WTC11 (cell line): ENCODE data around the gene TULP1. TPM values are rescaled to one million over a fixed set of nuclear protein-coding genes. Genes with fewer than 3 reads are reported as not detected.

Experiments
- ATAC-seq: fragments of 200-7000 bp; cut with Tn5 transposase; 2 replicates; pipeline ENCODE4 v1.10.0; 2021; ENCODE audit warnings: mild to moderate bottlenecking, moderate library complexity
- CTCF ChIA-PET: fragments of 300-600 bp; sonication (Branson Sonifier 250); formaldehyde crosslinking; loops from one replicate; lab custom pipeline; 2021; ENCODE audit warnings: antibody characterized with exemption; lab: Charles Lee
- POLR2A ChIA-PET: fragments of 350-600 bp; sonication (Branson Sonifier 250); formaldehyde crosslinking; loops from one replicate; lab custom pipeline; 2021; ENCODE audit warnings: antibody characterized with exemption; lab: Charles Lee
- DNase-seq: peaks from one replicate; pipeline ENCODE4 v3.0.0; 2021; ENCODE audit warnings: low spot score
- H3K27ac Mint-ChIP-seq: 2 replicates; pipeline ENCODE4 v1.8.0; 2021; ENCODE audit warnings: mixed read lengths
- H3K27me3 Mint-ChIP-seq: 2 replicates; pipeline ENCODE4 v1.8.0; 2021; ENCODE audit warnings: low read depth, mild to moderate bottlenecking, moderate library complexity, mixed read lengths
- H3K36me3 Mint-ChIP-seq: 2 replicates; pipeline ENCODE4 v1.8.0; 2021; ENCODE audit warnings: mixed read lengths
- H3K4me1 Mint-ChIP-seq: 2 replicates; pipeline ENCODE4 v1.8.0; 2022; ENCODE audit warnings: mixed read lengths
- H3K4me3 Mint-ChIP-seq: 2 replicates; pipeline ENCODE4 v1.8.0; 2021; ENCODE audit warnings: mild to moderate bottlenecking, moderate library complexity, mixed read lengths
- H3K9me3 Mint-ChIP-seq: 2 replicates; pipeline ENCODE4 v1.8.0; 2021; ENCODE audit warnings: mixed read lengths
- AR ChIP-seq: fragments of 250-450 bp; sonication (Bioruptor Pico); IDR thresholded peaks from 2 replicates; pipeline ENCODE4 v1.9.0; 2021; ENCODE audit warnings: mild to moderate bottlenecking
- ATF3 ChIP-seq: sonication (generic); formaldehyde crosslinking; conservative IDR thresholded peaks from 2 replicates; pipeline ENCODE4 v1.8.1; 2022; ENCODE audit warnings: mild to moderate bottlenecking, missing genetic modification reagents
- CBFB ChIP-seq: sonication (generic); formaldehyde crosslinking; IDR thresholded peaks from 2 replicates; pipeline ENCODE4 v1.8.1; 2022; ENCODE audit warnings: mild to moderate bottlenecking, low read depth, missing genetic modification reagents
- CREM ChIP-seq: sonication (generic); formaldehyde crosslinking; IDR thresholded peaks from 2 replicates; pipeline ENCODE4 v1.8.1; 2022; ENCODE audit warnings: mild to moderate bottlenecking, missing genetic modification reagents, moderate library complexity
- GRHL2 ChIP-seq: fragments of 250-450 bp; sonication (Bioruptor Pico); IDR thresholded peaks from 2 replicates; pipeline ENCODE4 v1.8.0; 2022; ENCODE audit warnings: mild to moderate bottlenecking, moderate library complexity; ENCODE audit not compliant: insufficient replicate concordance, severe bottlenecking
- JAZF1 ChIP-seq: fragments of 250-450 bp; sonication (Bioruptor Pico); IDR thresholded peaks from 2 replicates; pipeline ENCODE4 v1.9.0; 2021; ENCODE audit warnings: moderate library complexity, mild to moderate bottlenecking, inconsistent platforms
- NR3C1 ChIP-seq: sonication (generic); formaldehyde crosslinking; conservative IDR thresholded peaks from 2 replicates; pipeline ENCODE4 v1.8.1; 2023; ENCODE audit warnings: low read depth, mild to moderate bottlenecking, missing genetic modification reagents
- SP1 ChIP-seq: sonication (generic); formaldehyde crosslinking; conservative IDR thresholded peaks from 2 replicates; pipeline ENCODE4 v1.8.1; 2022; ENCODE audit warnings: missing genetic modification reagents
- STAT6 ChIP-seq: sonication (generic); formaldehyde crosslinking; conservative IDR thresholded peaks from 2 replicates; pipeline ENCODE4 v1.8.1; 2023; ENCODE audit warnings: mild to moderate bottlenecking, low read depth, missing genetic modification reagents, moderate library complexity
- USF1 ChIP-seq: sonication (generic); formaldehyde crosslinking; IDR thresholded peaks from 2 replicates; pipeline ENCODE4 v1.8.0; 2022; ENCODE audit warnings: mild to moderate bottlenecking, missing genetic modification reagents
- ZBTB21 ChIP-seq: sonication (generic); formaldehyde crosslinking; IDR thresholded peaks from 2 replicates; pipeline ENCODE4 v1.8.1; 2023; ENCODE audit warnings: mild to moderate bottlenecking, missing genetic modification reagents, borderline replicate concordance
- ZNF317 ChIP-seq: sonication (generic); formaldehyde crosslinking; IDR thresholded peaks from 2 replicates; pipeline ENCODE4 v1.8.1; 2023; ENCODE audit warnings: low read depth, mild to moderate bottlenecking, moderate library complexity, missing genetic modification reagents, borderline replicate concordance
- ZNF532 ChIP-seq: fragments of 250-450 bp; sonication (Bioruptor Pico); IDR thresholded peaks from 2 replicates; pipeline ENCODE4 v1.9.0; 2021; ENCODE audit warnings: mild to moderate bottlenecking, borderline replicate concordance
- total RNA-seq: library from RNA; stranded (reverse); gene quantifications from 3 replicates; pipeline ENCODE4 v1.2.3, GENCODE V29; 2021
- TF ChIP-seq, protein P1 (sequence below): sonication (generic); formaldehyde crosslinking; IDR thresholded peaks from 2 replicates; pipeline ENCODE4 v1.8.1; 2023; ENCODE audit warnings: mild to moderate bottlenecking, missing genetic modification reagents, moderate library complexity
- TF ChIP-seq, protein P2 (sequence below): sonication (generic); formaldehyde crosslinking; IDR thresholded peaks from 2 replicates; pipeline ENCODE4 v1.8.0; 2022; ENCODE audit warnings: mild to moderate bottlenecking, missing genetic modification reagents
- TF ChIP-seq, protein P3 (sequence below): sonication (generic); formaldehyde crosslinking; IDR thresholded peaks from 2 replicates; pipeline ENCODE4 v1.8.1; 2022; ENCODE audit warnings: missing genetic modification reagents, borderline replicate concordance

Gene TULP1
- total RNA-seq, 1 experiment from 2014 or later: 2.9 TPM

DNA sequence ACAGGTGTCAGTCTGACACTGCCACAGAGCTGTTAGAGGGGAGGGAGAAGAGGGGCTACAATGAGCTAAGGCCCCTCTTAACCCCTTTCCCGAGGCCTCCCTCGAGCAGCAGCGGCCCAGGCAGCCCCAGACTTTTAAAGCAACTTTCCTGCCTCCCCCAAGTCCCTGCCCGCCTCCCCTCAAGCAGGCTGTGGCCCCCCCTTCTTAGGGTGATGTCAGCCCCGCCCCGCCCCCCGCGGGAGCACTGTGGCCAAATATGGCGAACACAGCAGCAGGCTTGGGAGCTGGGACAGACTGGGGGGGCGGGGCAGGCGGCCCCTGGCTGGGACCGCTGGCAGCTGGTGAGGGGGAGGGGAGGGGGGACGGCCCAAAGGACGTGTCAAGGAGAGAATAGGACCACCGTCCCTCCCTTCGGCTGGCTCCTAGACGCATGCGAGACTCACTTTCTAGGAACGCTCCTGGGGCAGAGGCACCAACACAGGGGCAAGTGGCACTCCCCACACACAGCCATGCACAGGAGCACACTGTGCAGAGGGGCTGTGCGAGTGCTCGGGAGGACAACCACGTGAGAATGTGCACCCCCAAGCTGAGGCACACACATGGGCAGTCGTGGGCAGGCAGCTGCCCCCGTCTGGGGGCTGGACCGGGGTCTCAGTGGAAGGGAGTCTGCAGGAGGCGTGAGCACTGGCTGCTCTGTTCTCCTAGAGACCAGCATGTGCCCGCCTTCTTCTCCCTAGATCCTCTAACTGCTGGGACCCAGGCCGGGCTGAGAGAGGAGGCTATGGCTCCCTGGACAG lies 22.5 kb downstream of the TULP1 start (continued):
- TF ChIP-seq ZNF532 (CRISPR knock-in tag) (no peak), SP1 (CRISPR knock-in tag) (peak; percentile 75), ZNF317 (CRISPR knock-in tag) (no peak), NR3C1 (CRISPR knock-in tag) (no peak), CBFB (CRISPR knock-in tag) (no peak), USF1 (CRISPR knock-in tag) (no peak), STAT6 (no peak), GRHL2 (no peak)
- TF ChIP-seq, protein P1, sequence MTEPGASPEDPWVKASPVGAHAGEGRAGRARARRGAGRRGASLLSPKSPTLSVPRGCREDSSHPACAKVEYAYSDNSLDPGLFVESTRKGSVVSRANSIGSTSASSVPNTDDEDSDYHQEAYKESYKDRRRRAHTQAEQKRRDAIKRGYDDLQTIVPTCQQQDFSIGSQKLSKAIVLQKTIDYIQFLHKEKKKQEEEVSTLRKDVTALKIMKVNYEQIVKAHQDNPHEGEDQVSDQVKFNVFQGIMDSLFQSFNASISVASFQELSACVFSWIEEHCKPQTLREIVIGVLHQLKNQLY (CRISPR knock-in tag): 0 out of 2 replicates have a peak, but pooled peaks have one; percentile 39

DNA sequence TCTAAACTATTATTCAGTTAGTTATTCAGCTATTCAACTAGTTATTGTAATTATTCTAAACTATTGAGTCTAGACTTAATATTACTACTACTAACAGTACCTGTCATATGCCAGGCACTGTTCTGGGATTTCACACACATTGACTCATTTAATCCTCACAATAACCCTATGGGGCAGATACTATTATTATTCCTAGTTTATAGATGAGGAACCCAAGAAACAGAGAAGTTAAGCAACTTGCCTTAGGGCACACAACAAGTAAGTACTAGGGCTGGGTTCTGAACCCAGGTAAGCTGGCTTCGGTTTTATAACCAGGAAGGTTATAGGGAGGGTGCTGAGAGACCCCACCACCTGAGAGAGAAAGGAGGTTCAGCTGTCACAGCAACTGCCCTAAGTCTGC lies 23.6 kb downstream of the TULP1 start:
- DNase-seq: no peak
- Mint-ChIP-seq H3K9me3 (no peaks in the 10 kb centered on the region), H3K4me1 (peaks cover 79% of the 10 kb centered on the region), H3K27ac (no peak overlapping the region; the same call in 1 of the 2 replicates), H3K4me3 (no peak overlapping the region), H3K36me3 (0 out of 2 replicates have a peak, but pooled peaks cover under 1% of the 10 kb centered on the region), H3K27me3 (no peaks in the 10 kb centered on the region; the same call in 1 of the 2 replicates)
- ATAC-seq: no peak
- POLR2A ChIA-PET: interaction anchor here (1.5 to 4.2 kb wide), 2 partner anchors 9 to 17 kb away, joined by 4 to 35 read pairs; no protein-coding TSS in a partner anchor
- CTCF ChIA-PET: interaction anchor here (0.9 to 2.9 kb wide), 3 partner anchors 8 to 33 kb away, joined by 4 to 17 read pairs (median 4); no protein-coding TSS in a partner anchor
- TF ChIP-seq, protein P2, sequence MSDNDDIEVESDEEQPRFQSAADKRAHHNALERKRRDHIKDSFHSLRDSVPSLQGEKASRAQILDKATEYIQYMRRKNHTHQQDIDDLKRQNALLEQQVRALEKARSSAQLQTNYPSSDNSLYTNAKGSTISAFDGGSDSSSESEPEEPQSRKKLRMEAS (CRISPR knock-in tag): no peak
- TF ChIP-seq AR (CRISPR knock-in tag): no peak
- no peak for TF ChIP-seq ZBTB21 (CRISPR knock-in tag)
- no peak for TF ChIP-seq ATF3
- TF ChIP-seq CREM (CRISPR knock-in tag): no peak
- TF ChIP-seq, protein P3, sequence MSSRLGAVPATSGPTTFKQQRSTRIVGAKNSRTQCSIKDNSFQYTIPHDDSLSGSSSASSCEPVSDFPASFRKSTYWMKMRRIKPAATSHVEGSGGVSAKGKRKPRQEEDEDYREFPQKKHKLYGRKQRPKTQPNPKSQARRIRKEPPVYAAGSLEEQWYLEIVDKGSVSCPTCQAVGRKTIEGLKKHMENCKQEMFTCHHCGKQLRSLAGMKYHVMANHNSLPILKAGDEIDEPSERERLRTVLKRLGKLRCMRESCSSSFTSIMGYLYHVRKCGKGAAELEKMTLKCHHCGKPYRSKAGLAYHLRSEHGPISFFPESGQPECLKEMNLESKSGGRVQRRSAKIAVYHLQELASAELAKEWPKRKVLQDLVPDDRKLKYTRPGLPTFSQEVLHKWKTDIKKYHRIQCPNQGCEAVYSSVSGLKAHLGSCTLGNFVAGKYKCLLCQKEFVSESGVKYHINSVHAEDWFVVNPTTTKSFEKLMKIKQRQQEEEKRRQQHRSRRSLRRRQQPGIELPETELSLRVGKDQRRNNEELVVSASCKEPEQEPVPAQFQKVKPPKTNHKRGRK (CRISPR knock-in tag): no peak
- TF ChIP-seq JAZF1 (CRISPR knock-in tag): no peak
